ENCODE measurements around the gene VWDE. TPM values are rescaled to one million over a fixed set of nuclear protein-coding genes. Genes with fewer than 3 reads are reported as not detected.
"Not testable (repeated sequence)": the region's sequence is repeated elsewhere in the genome, so short reads cannot be mapped to it uniquely, and the experiment has no call there.

The VWDE gene
- not detected for total RNA-seq
- long read RNA-seq: 0 reads

DNA sequence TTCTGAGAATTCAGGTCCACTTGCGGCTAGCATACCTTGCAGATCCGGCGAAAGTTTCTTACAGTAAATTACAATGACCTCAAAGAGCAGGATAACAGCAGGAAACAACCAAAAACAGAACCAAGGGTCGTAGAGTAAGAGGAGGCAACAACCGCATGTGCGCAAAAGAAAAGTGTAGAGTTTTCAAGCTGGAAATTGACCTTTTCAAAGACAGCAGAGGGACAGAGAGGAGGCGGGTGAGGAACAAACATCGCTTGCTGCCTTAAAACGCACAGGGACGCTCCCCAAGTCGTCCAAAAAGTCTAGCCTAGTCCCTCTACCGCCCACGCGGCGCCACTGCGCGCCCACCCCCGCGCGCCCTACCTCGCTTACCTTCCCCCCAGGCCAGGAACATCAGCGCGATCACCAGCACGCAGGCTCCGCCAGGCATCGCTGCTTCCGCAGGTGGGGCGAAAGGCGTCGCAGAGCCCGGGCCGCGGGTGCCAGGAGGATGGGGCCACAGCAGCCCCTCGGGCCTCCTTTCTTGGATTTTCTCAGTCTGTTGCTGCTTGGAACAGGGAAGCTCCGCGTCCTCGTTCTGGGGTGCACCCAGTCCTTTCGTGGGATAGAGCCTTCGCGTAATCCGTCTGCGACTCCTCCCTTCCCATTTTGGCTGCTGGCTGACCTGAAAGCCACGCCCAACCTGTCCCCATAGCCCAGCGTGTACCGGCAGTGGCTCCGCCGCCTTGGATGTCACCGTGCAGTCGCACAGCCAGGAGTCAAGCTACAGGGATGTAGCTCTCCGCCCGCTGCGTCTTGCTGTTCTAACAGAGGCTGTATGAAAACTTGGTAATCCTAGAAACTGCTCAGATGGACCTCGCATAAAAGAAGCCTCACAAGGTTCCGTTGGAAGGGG lies at the start of gene VWDE:
VWDE (minus strand) TSS at position 579 of the 895 bp plus-strand sequence; CDS start at position 430, 149 bp downstream.
- ATAC-seq (no peak), DNase-seq (no peak)
- intact Hi-C loops (cut with micrococcal nuclease): no loop called here

- ATAC-seq; DNase-seq; intact Hi-C loops (cut with micrococcal nuclease): not testable (repeated sequence)
Measured at GRCh38 chr7:12453136-12453535, 49.5 kb upstream of the VWDE start.

GRCh38 chr7:12450615-12451014 lies 47.0 kb upstream of the VWDE start:
- DNase-seq (no peak), ATAC-seq (no peak)
- intact Hi-C loops (cut with micrococcal nuclease): no loop called here

GRCh38 chr7:12444785-12445184 lies 41.1 kb upstream of the VWDE start:
- ATAC-seq: no peak

DNA sequence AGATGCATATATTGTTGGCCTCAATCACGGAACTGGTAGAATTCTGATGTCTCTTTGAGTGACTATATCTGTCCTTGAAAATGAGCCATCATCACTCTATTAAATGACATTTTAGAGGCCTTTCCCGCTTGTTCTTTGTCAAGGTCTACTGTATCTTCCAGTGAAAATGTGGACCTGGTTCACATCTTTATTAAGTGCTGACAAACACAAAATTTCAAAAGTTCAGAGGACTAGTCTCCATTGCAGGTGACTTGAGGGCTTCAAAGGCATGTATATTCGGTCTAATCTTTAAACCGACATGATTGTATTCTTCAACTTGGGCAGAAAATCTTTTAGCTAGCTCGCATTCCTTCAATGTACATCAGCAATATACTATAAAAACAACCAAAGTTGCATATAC lies 36.6 kb upstream of the VWDE start:
- no peak for DNase-seq
- intact Hi-C loops (cut with micrococcal nuclease): no loop called here
- ATAC-seq: no peak

More at GRCh38 chr7:12444785-12445184, 41.1 kb upstream of the VWDE start:
- intact Hi-C loops (cut with micrococcal nuclease): no loop called here
- DNase-seq: no peak

DNA sequence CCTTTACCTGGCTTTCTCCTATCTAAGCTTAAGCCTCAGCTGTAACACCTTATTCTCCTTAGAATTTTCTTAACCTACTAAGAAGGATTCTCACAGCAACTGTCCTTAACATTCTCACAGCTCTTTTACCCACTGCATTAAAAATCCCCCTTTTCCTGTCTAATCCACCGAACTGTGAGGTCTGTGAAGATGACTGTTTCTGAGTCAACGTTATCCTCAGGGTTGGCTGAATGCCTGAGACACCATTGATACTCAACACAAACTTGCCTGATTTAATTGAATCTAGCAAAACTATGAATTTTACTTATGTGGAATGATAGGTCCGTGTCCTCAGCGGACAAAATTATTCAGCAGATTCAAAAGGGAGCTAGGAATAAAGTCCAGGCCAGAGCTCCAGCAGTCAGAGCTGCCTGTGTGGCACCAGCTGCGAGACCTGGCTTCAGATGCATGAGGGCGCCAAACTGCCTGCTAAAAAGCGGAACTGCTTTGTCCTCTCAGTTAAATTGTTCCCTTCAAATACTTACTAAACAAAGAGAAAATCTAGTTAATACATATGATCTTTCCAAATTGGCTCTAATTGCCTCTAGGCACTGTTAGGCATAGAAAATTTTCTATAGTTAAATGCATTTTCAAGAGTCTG lies 33.4 kb upstream of the VWDE start:
- intact Hi-C loops (cut with micrococcal nuclease): no loop called here
- DNase-seq (no peak), ATAC-seq (no peak)

- intact Hi-C loops (cut with micrococcal nuclease): no loop called here
- DNase-seq: no peak
- ATAC-seq: no peak
Measured at GRCh38 chr7:12436126-12436525, 32.5 kb upstream of the VWDE start.

DNA sequence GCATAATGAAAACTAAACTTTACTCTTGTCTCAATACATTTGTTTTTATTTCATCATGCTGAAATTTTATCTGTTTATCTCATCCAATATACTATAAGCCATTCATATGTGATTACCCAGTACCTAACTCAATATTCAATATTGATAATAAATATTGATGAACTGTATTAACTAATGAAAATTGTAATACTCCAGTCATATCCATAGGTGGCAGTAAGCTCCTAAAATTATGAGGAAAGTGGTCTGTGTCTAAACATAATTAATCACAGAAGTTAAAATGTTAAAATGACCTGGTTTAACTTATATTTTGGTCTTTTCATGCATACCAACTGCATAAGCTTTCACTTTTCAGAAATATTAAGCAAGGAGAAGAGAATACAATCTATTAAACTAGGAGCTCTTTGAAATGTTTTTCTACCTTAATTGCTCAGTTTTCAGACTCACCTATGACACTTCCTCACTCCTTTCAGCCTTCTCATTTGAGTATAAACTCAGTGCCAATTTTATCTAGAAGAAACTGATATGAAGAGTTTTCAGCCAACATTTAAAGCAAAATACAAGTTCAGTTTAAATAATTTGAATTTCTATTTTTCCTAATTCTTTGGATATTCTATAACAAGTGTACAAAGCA lies 30.5 kb upstream of the VWDE start:
- DNase-seq: no peak
- no peak for ATAC-seq
- intact Hi-C loops (cut with micrococcal nuclease): no loop called here

GRCh38 chr7:12431886-12432556 lies 28.4 kb upstream of the VWDE start:
- intact Hi-C loops (cut with micrococcal nuclease): no loop called here
- ATAC-seq: no peak
- DNase-seq: no peak

GRCh38 chr7:12425311-12425710 lies 21.6 kb upstream of the VWDE start:
- intact Hi-C loops (cut with micrococcal nuclease): no loop called here
- no peak for DNase-seq
- ATAC-seq: no peak

- ATAC-seq (no peak), DNase-seq (no peak)
- intact Hi-C loops (cut with micrococcal nuclease): no loop called here
Measured at GRCh38 chr7:12423997-12424745, 20.5 kb upstream of the VWDE start.

DNA sequence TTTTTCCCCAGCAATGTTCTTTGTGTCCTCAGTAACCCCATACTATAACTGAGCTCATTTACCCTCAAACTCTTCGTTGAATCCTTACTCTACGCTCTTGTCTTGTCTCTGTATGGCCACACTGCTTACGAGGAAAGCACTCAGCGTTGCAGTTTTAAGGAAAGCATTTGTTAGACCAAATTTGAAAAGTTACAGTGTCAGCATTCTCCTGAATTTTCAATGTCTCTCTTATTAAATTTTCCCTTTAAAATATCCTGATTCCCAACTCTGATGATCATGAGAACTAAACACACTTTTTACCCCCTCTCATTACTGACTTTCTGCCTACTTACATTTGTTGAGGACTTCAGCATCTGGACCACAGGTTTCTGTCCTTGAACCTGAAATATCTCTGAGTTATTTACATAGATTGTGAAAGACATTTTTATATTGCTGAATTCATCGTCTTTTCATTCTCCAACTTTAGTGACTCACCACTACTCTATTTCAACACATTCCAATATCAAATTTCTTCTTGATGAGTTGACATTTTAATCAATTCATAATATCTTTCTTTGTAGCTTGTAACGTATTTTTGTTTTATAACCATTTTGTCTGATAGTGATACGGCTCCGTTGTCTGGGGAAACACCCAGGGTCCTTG lies 19.8 kb upstream of the VWDE start:
- ATAC-seq: no peak
- intact Hi-C loops (cut with micrococcal nuclease): no loop called here

GRCh38 chr7:12422554-12423320 lies 19.1 kb upstream of the VWDE start:
- DNase-seq (no peak), ATAC-seq (no peak)
- intact Hi-C loops (cut with micrococcal nuclease): no loop called here

More for the DNA sequence above, 19.8 kb upstream of the VWDE start:
- no peak for DNase-seq

DNA sequence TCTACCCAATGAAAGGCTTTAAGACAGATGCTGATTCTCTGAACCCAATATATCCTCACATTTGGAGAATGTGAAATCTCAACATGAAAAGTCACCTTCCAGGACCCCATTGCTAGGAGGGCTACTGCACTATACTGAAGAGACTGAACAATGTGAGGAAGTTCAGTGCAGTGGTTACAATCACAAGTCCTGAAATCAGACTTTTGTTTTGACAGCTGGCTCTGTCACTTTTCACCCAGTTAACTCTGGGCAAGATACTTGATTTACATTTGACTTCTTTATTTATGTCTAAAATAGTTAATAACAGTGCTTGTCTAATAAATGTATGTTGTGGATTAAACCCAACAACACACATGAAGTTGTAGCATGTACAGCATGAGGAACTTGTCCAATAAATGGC lies 14.8 kb upstream of the VWDE start:
- ATAC-seq: no peak
- intact Hi-C loops (cut with micrococcal nuclease): no loop called here
- no peak for DNase-seq

GRCh38 chr7:12415072-12415471 lies 11.4 kb upstream of the VWDE start:
- intact Hi-C loops (cut with micrococcal nuclease): no loop called here
- DNase-seq (no peak), ATAC-seq (no peak)

DNA sequence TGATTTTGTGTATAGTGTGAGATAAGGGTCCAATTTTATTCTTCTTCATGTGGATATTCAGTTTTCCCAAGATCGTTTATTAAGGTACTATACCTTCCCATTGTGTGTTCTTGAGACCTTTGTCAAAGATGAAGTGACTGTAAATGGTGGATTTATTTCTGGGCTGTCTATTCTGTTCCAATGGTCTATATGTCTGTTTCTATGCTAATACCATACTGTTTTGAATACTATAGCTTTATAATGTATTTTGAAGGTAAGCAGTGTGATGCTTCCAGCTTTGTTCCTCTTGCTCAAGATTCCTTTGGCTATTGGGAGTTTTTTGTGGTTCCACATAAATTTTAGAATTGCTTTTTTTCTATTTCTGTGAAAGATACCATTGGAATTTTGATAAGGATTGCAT lies 8.7 kb upstream of the VWDE start:
- ATAC-seq: no peak
- DNase-seq: no peak
- intact Hi-C loops (cut with micrococcal nuclease): no loop called here

DNA sequence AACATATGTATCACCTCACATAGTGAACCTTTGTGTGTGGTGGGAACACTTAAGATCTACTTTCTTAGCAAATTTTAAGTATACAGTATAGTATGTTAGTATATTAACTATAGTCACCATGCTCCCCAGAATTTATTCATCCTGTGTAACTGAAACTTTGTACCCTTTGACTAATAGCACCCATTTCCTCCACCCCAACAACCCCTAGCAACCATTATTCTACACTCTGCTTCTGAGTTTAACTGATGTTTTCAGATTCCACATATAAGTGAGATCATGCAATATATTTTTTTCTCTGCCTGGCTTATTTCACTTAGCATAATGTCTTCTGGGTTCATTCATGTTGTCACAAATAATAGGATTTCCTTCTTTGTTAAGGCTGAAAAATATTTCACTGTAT lies 6.9 kb upstream of the VWDE start:
- intact Hi-C loops (cut with micrococcal nuclease): no loop called here
- no peak for DNase-seq
- no peak for ATAC-seq

Measured in left ventricle myocardium superior (tissue), 1 donor.